GM12872 (cell line): ENCODE measurements around the gene TXN.

ENCODE experiments used
- CTCF ChIP-seq: IDR thresholded peaks from 3 replicates; pipeline ENCODE4 v1.5.1; 2011; ENCODE audit warnings: low read depth, mild to moderate bottlenecking, low read length, moderate library complexity; ENCODE audit not compliant: insufficient read depth

TXN gene

GRCh38 chr9:110270211-110270995 is 14.1 kb upstream of the TXN start:
- no peak for TF ChIP-seq CTCF

GRCh38 chr9:110266795-110267194 is 10.5 kb upstream of the TXN start:
- TF ChIP-seq CTCF: no peak

GRCh38 chr9:110261632-110262031 is 5.3 kb upstream of the TXN start:
- TF ChIP-seq CTCF: no peak

- no peak for TF ChIP-seq CTCF
These were observed 4.6 kb upstream of the TXN start for GRCh38 chr9:110260911-110261310.

GRCh38 chr9:110259566-110259965 is 3.3 kb upstream of the TXN start:
- TF ChIP-seq CTCF: no peak

- no peak for TF ChIP-seq CTCF
These were observed 2.4 kb upstream of the TXN start for GRCh38 chr9:110258690-110259091.

- no peak for TF ChIP-seq CTCF
These were observed 1.6 kb upstream of the TXN start for GRCh38 chr9:110257956-110258355.
